GM04504 (cell line): Measurements from ENCODE around the gene PCDHA1.

ENCODE experiments used
- DNase-seq: peaks from one replicate; pipeline ENCODE4 v3.0.0-alpha.2; 2012; ENCODE audit warnings: low read depth

Gene PCDHA1

GRCh38 chr5:141042555-141042954 is 256.6 kb downstream of the PCDHA1 start:
- no peak for DNase-seq

- DNase-seq: no peak
These were observed 264.9 kb downstream of the PCDHA1 start, which contains the start of gene PCDHB1 for GRCh38 chr5:141050622-141051520. Gene PCDHB1, plus strand, starts transcription at chr5:141051374. Its CDS starts 97 bp downstream, at chr5:141051471.

GRCh38 chr5:141051521-141051866 is 265.6 kb downstream of the PCDHA1 start:
- no peak for DNase-seq
